SK-N-SH (cell line): Measurements from ENCODE around the gene SPATA13. TPM values are rescaled to one million over a fixed set of nuclear protein-coding genes. Genes with fewer than 3 reads are reported as not detected.

Experiments
- CTCF ChIA-PET: fragments of 300-600, 350-600 bp; formaldehyde crosslinking; extraction: SDS; loops from one replicate; lab custom pipeline; 2021; lab: Yijun Ruan, JAX
- POLR2A ChIA-PET: fragments of 350-600 bp; sonication (Branson Sonifier 250); formaldehyde crosslinking; extraction: SDS; loops from one replicate; lab custom pipeline; 2020; ENCODE audit warnings: antibody characterized with exemption, inconsistent platforms; lab: Yijun Ruan, JAX
- DNase-seq: peaks from one replicate; pipeline ENCODE4 v3.0.0; 2012
- H2AFZ ChIP-seq: fragments of 200-600 bp; sonication (generic); 2 replicates; pipeline ENCODE4 v1.8.1; 2016; ENCODE audit warnings: antibody characterized with exemption, mild to moderate bottlenecking, low read depth
- H3F3A ChIP-seq: fragments of 200-600 bp; sonication (generic); replicated peaks from 2 replicates; pipeline ENCODE3; 2016; ENCODE audit warnings: antibody characterized with exemption, mild to moderate bottlenecking; ENCODE audit not compliant: insufficient read depth
- H3K27ac ChIP-seq, 2 experiments: fragments of 200-500 bp in 1 of 2; fragments of 200-600 bp in 1 of 2; sonication (Bioruptor generic) in 1 of 2; sonication (generic), shearing (Covaris generic) in 1 of 2; 2 replicates each; pipeline versions ENCODE4 v1.5.1 to v1.6.1; 2014 to 2016; ENCODE audit warnings: low read depth in 2 of 2, inconsistent platforms in 1 of 2, low read length in 1 of 2, mild to moderate bottlenecking in 1 of 2, mixed read lengths in 1 of 2
- H3K27me3 ChIP-seq: fragments of 200-600 bp; sonication (generic), shearing (Covaris generic); 2 replicates; pipeline ENCODE4 v1.6.1; 2016; ENCODE audit warnings: mixed run types; ENCODE audit not compliant: insufficient read depth
- H3K36me3 ChIP-seq, 2 experiments: fragments of 200-500 bp in 1 of 2; fragments of 200-600 bp in 1 of 2; sonication (Bioruptor generic) in 1 of 2; sonication (generic) in 1 of 2; replicated peaks in 1 of 2; 2 replicates each; pipeline versions ENCODE3 to v1.5.1; 2014 to 2016; ENCODE audit warnings: low read length in 1 of 2, mild to moderate bottlenecking in 1 of 2; ENCODE audit not compliant: insufficient read depth in 2 of 2, control insufficient read depth in 1 of 2
- H3K4me1 ChIP-seq, 2 experiments: fragments of 200-500 bp in 1 of 2; fragments of 200-600 bp in 1 of 2; sonication (Bioruptor generic) in 1 of 2; sonication (generic), shearing (Covaris generic) in 1 of 2; 2 replicates each; pipeline versions ENCODE4 v1.5.1 to v1.6.1; 2014 to 2016; ENCODE audit warnings: low read depth in 1 of 2, low read length in 1 of 2, mixed run types in 1 of 2; ENCODE audit not compliant: insufficient read depth in 2 of 2, control insufficient read depth in 1 of 2
- H3K4me2 ChIP-seq: fragments of 200-600 bp; sonication (generic), shearing (Covaris generic); 2 replicates; pipeline ENCODE4 v1.6.1; 2017; ENCODE audit warnings: mixed run types
- H3K4me3 ChIP-seq, 2 experiments: fragments of 200-500 bp in 1 of 2; fragments of 200-600 bp in 1 of 2; sonication (Bioruptor generic) in 1 of 2; sonication (generic), shearing (Covaris generic) in 1 of 2; 2 replicates each; pipeline versions ENCODE4 v1.5.1 to v1.8.1; 2014 to 2016; ENCODE audit warnings: low read depth in 2 of 2, inconsistent platforms in 1 of 2, low read length in 1 of 2, mild to moderate bottlenecking in 1 of 2, mixed read lengths in 1 of 2, moderate library complexity in 1 of 2
- H3K79me2 ChIP-seq: fragments of 200-600 bp; sonication (generic); 2 replicates; pipeline ENCODE4 v1.8.1; 2017; ENCODE audit warnings: mild to moderate bottlenecking; ENCODE audit not compliant: insufficient read depth
- H3K9ac ChIP-seq: fragments of 200-600 bp; sonication (generic); 2 replicates; pipeline ENCODE4 v1.6.1; 2017; ENCODE audit warnings: mixed run types
- H3K9me2 ChIP-seq: fragments of 200-600 bp; sonication (generic); 2 replicates; pipeline ENCODE4 v1.6.1; 2017; ENCODE audit warnings: mixed run types
- H3K9me3 ChIP-seq: fragments of 200-600 bp; sonication (generic); 2 replicates; pipeline ENCODE4 v1.6.1; 2017; ENCODE audit warnings: mixed run types, mild to moderate bottlenecking, moderate library complexity
- H4K20me1 ChIP-seq: fragments of 200-600 bp; sonication (generic); 2 replicates; pipeline ENCODE4 v1.6.1; 2017; ENCODE audit warnings: mild to moderate bottlenecking, mixed run types; ENCODE audit not compliant: insufficient read depth
- EP300 ChIP-seq, 2 experiments: IDR thresholded peaks; 2 replicates each; pipeline versions ENCODE4 v1.4.0 to v1.6.1; 2012; ENCODE audit warnings: borderline replicate concordance in 1 of 2, low read depth in 1 of 2, low read length in 1 of 2
- EZH2phosphoT487 ChIP-seq: fragments of 200-600 bp; sonication (generic); IDR thresholded peaks from 2 replicates; pipeline ENCODE4 v1.6.1; 2017; ENCODE audit warnings: low read depth, mixed run types, mild to moderate bottlenecking, antibody characterized with exemption, moderate library complexity, borderline replicate concordance
- FOXJ3 ChIP-seq: sonication (generic); formaldehyde crosslinking; IDR thresholded peaks from 2 replicates; pipeline ENCODE4 v1.5.1; 2020; ENCODE audit warnings: mild to moderate bottlenecking, missing genetic modification reagents
- FOXM1 ChIP-seq: IDR thresholded peaks from 2 replicates; pipeline ENCODE4 v1.4.0; 2012; ENCODE audit warnings: low read depth, mild to moderate bottlenecking
- GABPA ChIP-seq: IDR thresholded peaks from 2 replicates; pipeline ENCODE4 v1.4.0; 2012; ENCODE audit warnings: low read depth, mild to moderate bottlenecking
- GATA2 ChIP-seq: sonication (generic); formaldehyde crosslinking; IDR thresholded peaks from 2 replicates; pipeline ENCODE4 v1.5.0; 2020; ENCODE audit warnings: mild to moderate bottlenecking, missing genetic modification reagents
- JUND ChIP-seq: IDR thresholded peaks from 2 replicates; pipeline ENCODE4 v1.4.0; 2012
- MEF2A ChIP-seq: IDR thresholded peaks from 2 replicates; pipeline ENCODE4 v1.4.0; 2012; ENCODE audit warnings: low read depth, borderline replicate concordance
- NFIC ChIP-seq: IDR thresholded peaks from 2 replicates; pipeline ENCODE4 v1.4.0; 2012; ENCODE audit warnings: borderline replicate concordance
- NRF1 ChIP-seq: IDR thresholded peaks from 2 replicates; pipeline ENCODE4 v1.6.1; 2012; ENCODE audit warnings: low read depth, mild to moderate bottlenecking, low read length
- RCOR1 ChIP-seq: fragments of 150-350 bp; IDR thresholded peaks from 2 replicates; pipeline ENCODE4 v1.6.1; 2017; ENCODE audit warnings: antibody characterized with exemption, low read length
- RXRA ChIP-seq: IDR thresholded peaks from 2 replicates; pipeline ENCODE4 v1.4.0; 2012; ENCODE audit warnings: low read depth, mild to moderate bottlenecking, borderline replicate concordance
- SIN3A ChIP-seq: IDR thresholded peaks from 2 replicates; pipeline ENCODE4 v1.6.1; 2012; ENCODE audit warnings: low read depth, mild to moderate bottlenecking, low read length, moderate library complexity, borderline replicate concordance
- SMC3 ChIP-seq: IDR thresholded peaks from 2 replicates; pipeline ENCODE4 v1.6.1; 2012; ENCODE audit warnings: low read depth, low read length, improper control_type of control experiment
- TAF1 ChIP-seq: IDR thresholded peaks from 2 replicates; pipeline ENCODE4 v1.6.1; 2012; ENCODE audit warnings: low read depth, mild to moderate bottlenecking, low read length, moderate library complexity, borderline replicate concordance
- TCF12 ChIP-seq: IDR thresholded peaks from 2 replicates; pipeline ENCODE4 v1.4.0; 2012
- TEAD4 ChIP-seq: IDR thresholded peaks from 2 replicates; pipeline ENCODE4 v1.4.0; 2012; ENCODE audit warnings: mild to moderate bottlenecking, borderline replicate concordance; ENCODE audit not compliant: insufficient read depth
- YY1 ChIP-seq: IDR thresholded peaks from 2 replicates; pipeline ENCODE4 v1.4.0; 2012; ENCODE audit warnings: low read depth, mild to moderate bottlenecking
- WGBS: methylation state at CpG from one replicate; pipeline ENCODE4 v1.1.6; 2017; ENCODE audit warnings: low lambda C conversion rate; 5-methylcytosine and 5-hydroxymethylcytosine counted together
- polyA plus RNA-seq, 3 experiments: library from polyadenylated mRNA; depleted of rRNA; stranded (reverse); fragments of >200 nt; gene quantifications; 2 replicates each; pipeline ENCODE4 v1.2.3, GENCODE V29; 2012
- TF ChIP-seq, protein P1 (sequence below): fragments of 150-350 bp; IDR thresholded peaks from 2 replicates; pipeline ENCODE4 v1.6.1; 2016; ENCODE audit warnings: mild to moderate bottlenecking, low read depth, low read length
- TF ChIP-seq, protein P2 (sequence below): IDR thresholded peaks from 2 replicates; pipeline ENCODE4; 2012
- TF ChIP-seq, protein P3 (sequence below): IDR thresholded peaks from 2 replicates; pipeline ENCODE4 v1.4.0; 2012; ENCODE audit warnings: low read depth

The SPATA13 gene
- polyA plus RNA-seq, 1 of the 3 experiments (the other 2 are of a cell fraction), result 4.3 TPM

DNA sequence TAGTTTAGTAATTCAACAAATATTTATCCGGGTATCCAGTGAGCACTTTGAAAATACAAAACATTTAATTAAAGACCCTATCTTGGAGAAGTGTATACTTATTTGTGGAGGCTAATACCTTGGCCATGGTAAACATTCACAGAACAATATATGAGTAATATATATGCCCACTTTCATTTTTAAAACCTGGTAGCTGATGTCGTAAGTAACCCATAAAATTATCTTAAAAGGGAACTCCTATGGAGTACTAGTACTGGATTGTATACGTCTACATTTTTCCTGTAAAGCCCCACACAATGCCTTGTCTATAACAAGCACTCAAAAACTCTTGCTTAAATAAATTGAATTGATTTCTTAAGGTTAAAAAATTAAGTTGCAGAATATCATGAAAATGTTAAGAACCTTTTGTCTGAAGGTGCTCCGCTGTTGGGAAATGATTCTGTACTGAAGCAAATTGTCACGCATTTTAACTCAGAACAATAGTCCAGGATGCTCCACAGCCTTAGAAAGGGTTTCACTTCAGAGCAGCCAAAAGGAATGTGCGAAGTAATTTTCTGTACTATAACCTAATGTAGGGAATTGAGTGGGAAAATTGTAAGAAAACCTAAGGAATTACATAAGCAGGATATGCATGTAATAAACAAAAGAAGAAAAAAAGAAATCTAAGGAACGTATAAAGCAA, 90.0 kb downstream of the SPATA13 start:
- CTCF ChIA-PET, result interaction anchor here (1.1 to 1.2 kb wide), 2 partner anchors 19 to 22 kb away, joined by 3 read pairs; no protein-coding TSS in a partner anchor
- TF ChIP-seq GABPA (no peak), GATA2 (no peak)
- TF ChIP-seq, protein P1, sequence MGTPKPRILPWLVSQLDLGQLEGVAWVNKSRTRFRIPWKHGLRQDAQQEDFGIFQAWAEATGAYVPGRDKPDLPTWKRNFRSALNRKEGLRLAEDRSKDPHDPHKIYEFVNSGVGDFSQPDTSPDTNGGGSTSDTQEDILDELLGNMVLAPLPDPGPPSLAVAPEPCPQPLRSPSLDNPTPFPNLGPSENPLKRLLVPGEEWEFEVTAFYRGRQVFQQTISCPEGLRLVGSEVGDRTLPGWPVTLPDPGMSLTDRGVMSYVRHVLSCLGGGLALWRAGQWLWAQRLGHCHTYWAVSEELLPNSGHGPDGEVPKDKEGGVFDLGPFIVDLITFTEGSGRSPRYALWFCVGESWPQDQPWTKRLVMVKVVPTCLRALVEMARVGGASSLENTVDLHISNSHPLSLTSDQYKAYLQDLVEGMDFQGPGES, result no peak
- TF ChIP-seq, all 33 proteins: peak for 0
- H3K4me2 ChIP-seq, result no peak overlapping the region

DNA sequence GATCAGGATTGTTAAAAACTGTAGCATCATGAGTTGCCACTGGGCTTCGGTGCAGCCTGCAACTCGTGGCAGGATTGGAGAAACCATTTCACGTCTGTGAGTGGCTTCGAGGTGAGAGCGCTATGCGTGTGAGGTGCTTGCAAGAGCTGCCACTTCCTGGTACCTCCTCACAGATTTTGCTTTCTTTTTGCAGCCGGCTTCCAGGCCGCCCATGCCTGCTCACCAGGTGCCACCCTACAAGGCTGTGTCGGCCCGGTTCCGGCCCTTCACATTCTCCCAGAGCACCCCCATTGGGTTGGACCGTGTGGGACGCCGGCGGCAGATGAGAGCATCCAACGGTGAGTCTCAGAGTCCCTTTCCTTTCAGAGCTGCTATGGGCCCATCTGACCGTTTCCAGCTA, 91.0 kb downstream of the SPATA13 start:
- Histone ChIP-seq H3K9ac (no peak overlapping the region), H3K79me2 (no peaks in the 10 kb centered on the region), H3K36me3 (no peaks in the 10 kb centered on the region), H4K20me1 (no peaks in the 10 kb centered on the region), H3K4me2 (no peak overlapping the region), H3K27ac (no peak overlapping the region), H3K9me3 (no peaks in the 10 kb centered on the region), H3K27me3 (no peaks in the 10 kb centered on the region), H3K4me1 (no peaks in the 10 kb centered on the region), H3K9me2 (no peaks in the 10 kb centered on the region), H2AFZ (no peak overlapping the region), H3K4me3 (no peak overlapping the region), H3F3A (no peaks in the 10 kb centered on the region)
- POLR2A ChIA-PET, result no interaction called here
- 97% methylated on average over 16 of the region's 17 CpGs for WGBS
- TF ChIP-seq YY1 (no peak), SMC3 (no peak), FOXM1 (no peak), TCF12 (no peak), RXRA (no peak), MEF2A (no peak), NFIC (no peak), JUND (no peak), GABPA (no peak), TEAD4 (no peak), SIN3A (no peak), TAF1 (no peak), NRF1 (no peak), RCOR1 (no peak), EZH2phosphoT487 (no peak), EP300 (IDR thresholded peaks at IDR 0.05; ENCODE audit: borderline replicate concordance in 1 of 2, low read depth in 1 of 2, low read length in 1 of 2) (no peak), FOXJ3 (CRISPR knock-in tag) (no peak)
- TF ChIP-seq, protein P2, sequence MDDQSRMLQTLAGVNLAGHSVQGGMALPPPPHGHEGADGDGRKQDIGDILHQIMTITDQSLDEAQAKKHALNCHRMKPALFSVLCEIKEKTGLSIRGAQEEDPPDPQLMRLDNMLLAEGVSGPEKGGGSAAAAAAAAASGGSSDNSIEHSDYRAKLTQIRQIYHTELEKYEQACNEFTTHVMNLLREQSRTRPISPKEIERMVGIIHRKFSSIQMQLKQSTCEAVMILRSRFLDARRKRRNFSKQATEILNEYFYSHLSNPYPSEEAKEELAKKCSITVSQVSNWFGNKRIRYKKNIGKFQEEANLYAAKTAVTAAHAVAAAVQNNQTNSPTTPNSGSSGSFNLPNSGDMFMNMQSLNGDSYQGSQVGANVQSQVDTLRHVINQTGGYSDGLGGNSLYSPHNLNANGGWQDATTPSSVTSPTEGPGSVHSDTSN, result no peak
- TF ChIP-seq, protein P1, result no peak
- TF ChIP-seq, protein P3, sequence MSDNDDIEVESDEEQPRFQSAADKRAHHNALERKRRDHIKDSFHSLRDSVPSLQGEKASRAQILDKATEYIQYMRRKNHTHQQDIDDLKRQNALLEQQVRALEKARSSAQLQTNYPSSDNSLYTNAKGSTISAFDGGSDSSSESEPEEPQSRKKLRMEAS, result no peak
- no peak for DNase-seq
- CTCF ChIA-PET, result interaction anchor here (1.1 to 1.2 kb wide), 2 partner anchors 18 to 23 kb away, joined by 3 read pairs; no protein-coding TSS in a partner anchor

More for the DNA sequence above, 90.0 kb downstream of the SPATA13 start:
- no peaks in the 10 kb centered on the region for H3K36me3 ChIP-seq
- no peak overlapping the region for H3K4me3 ChIP-seq
- H4K20me1 ChIP-seq, result no peaks in the 10 kb centered on the region
- POLR2A ChIA-PET, result no interaction called here
- H3K9me3 ChIP-seq, result no peaks in the 10 kb centered on the region
- H3F3A ChIP-seq, result no peaks in the 10 kb centered on the region
- WGBS, result 85% methylated on average over 7 of the region's 7 CpGs
- no peak overlapping the region for H2AFZ ChIP-seq
- no peaks in the 10 kb centered on the region for H3K27me3 ChIP-seq
- no peak overlapping the region for H3K27ac ChIP-seq
- no peak for DNase-seq
- H3K79me2 ChIP-seq, result no peaks in the 10 kb centered on the region
- no peak overlapping the region for H3K9ac ChIP-seq
- no peaks in the 10 kb centered on the region for H3K4me1 ChIP-seq
- H3K9me2 ChIP-seq, result no peaks in the 10 kb centered on the region
